Spinal cord (tissue), 10 donors: Measurements from ENCODE around the gene ERMP1. TPM values are rescaled to one million over a fixed set of nuclear protein-coding genes. Genes with fewer than 3 reads are reported as not detected.

Source experiments
- DNase-seq, 6 donors: peaks; one replicate each; pipeline versions ENCODE4 v3.0.0 to v3.0.0-alpha.2; 2013 to 2015; ENCODE audit warnings: low spot score in 6 of 6, low read depth in 4 of 6
- H3K27ac ChIP-seq: one replicate; pipeline ENCODE4 v1.5.1; 2013; ENCODE audit warnings: low read depth, low read length, control low read depth
- H3K27me3 ChIP-seq: one replicate; pipeline ENCODE4 v1.6.1; 2013; ENCODE audit warnings: low read length; ENCODE audit not compliant: control insufficient read depth, insufficient read depth
- H3K36me3 ChIP-seq: one replicate; pipeline ENCODE4 v1.6.1; 2013; ENCODE audit warnings: low read length; ENCODE audit not compliant: control insufficient read depth, insufficient read depth
- H3K4me1 ChIP-seq: one replicate; pipeline ENCODE4 v1.6.1; 2013; ENCODE audit warnings: low read length; ENCODE audit not compliant: control insufficient read depth, insufficient read depth
- H3K4me3 ChIP-seq: one replicate; pipeline ENCODE4 v1.5.1; 2013; ENCODE audit warnings: low read depth, low read length, control low read depth
- H3K9me3 ChIP-seq: one replicate; pipeline ENCODE4 v1.6.1; 2013; ENCODE audit warnings: low read length; ENCODE audit not compliant: control insufficient read depth, insufficient read depth
- WGBS: methylation state at CpG from one replicate; pipeline ENCODE4 v1.1.5; 2013; ENCODE audit warnings: missing lambda C conversion rate; ENCODE audit not compliant: insufficient coverage; 5-methylcytosine and 5-hydroxymethylcytosine counted together
- polyA plus RNA-seq, 2 donors: library from polyadenylated mRNA; unstranded; fragments of 120-200 nt; gene quantifications; one replicate each; pipeline ENCODE4 v1.2.1, GENCODE V29; 2013; ENCODE audit not compliant: insufficient read length in 2 of 2
- total RNA-seq, 2 donors: library from RNA; depleted of rRNA in 1 of 2; stranded (reverse); fragments of 120-200 nt in 1 of 2; fragments of >200 nt in 1 of 2; gene quantifications; one replicate each; pipeline versions ENCODE4 v1.2.3 to v1.2.4, GENCODE V29; 2013 to 2014
- donor health status: healthy.

The ERMP1 gene
- total and polyA plus RNA-seq, 4 donors: 16.2 to 43.0 (median 29.4) TPM

GRCh38 chr9:5843794-5844471 lies 11.0 kb upstream of the ERMP1 start:
- no peaks in the 10 kb centered on the region for H3K9me3 ChIP-seq
- H3K36me3 ChIP-seq: no peaks in the 10 kb centered on the region
- peaks cover 6% of the 10 kb centered on the region for H3K4me1 ChIP-seq
- H3K27me3 ChIP-seq: no peaks in the 10 kb centered on the region
- no peak overlapping the region for H3K4me3 ChIP-seq
- peak in 2 of 6 donors; percentile 65 to 66 for DNase-seq
- H3K27ac ChIP-seq: peak overlapping the region; percentile 83
- WGBS: 83% methylated on average over 2 of the region's 8 CpGs

GRCh38 chr9:5842929-5843793 lies 10.2 kb upstream of the ERMP1 start:
- H3K4me1 ChIP-seq: peaks cover 6% of the 10 kb centered on the region
- peak in 1 of 6 donors; percentile 14 for DNase-seq
- H3K27me3 ChIP-seq: no peaks in the 10 kb centered on the region
- no peaks in the 10 kb centered on the region for H3K9me3 ChIP-seq
- H3K36me3 ChIP-seq: no peaks in the 10 kb centered on the region
- WGBS: 65% methylated on average over 3 of the region's 5 CpGs
- H3K27ac ChIP-seq: peak overlapping the region; percentile 83
- no peak overlapping the region for H3K4me3 ChIP-seq

GRCh38 chr9:5841771-5842573 lies 9.1 kb upstream of the ERMP1 start:
- no peak overlapping the region for H3K27ac ChIP-seq

GRCh38 chr9:5840788-5841187 lies 7.9 kb upstream of the ERMP1 start:
- DNase-seq: no peak

More at GRCh38 chr9:5841771-5842573, 9.1 kb upstream of the ERMP1 start:
- Histone ChIP-seq H3K36me3 (no peaks in the 10 kb centered on the region), H3K9me3 (no peaks in the 10 kb centered on the region), H3K4me1 (peaks cover 6% of the 10 kb centered on the region), H3K4me3 (no peak overlapping the region), H3K27me3 (no peaks in the 10 kb centered on the region)
- 87% methylated on average over 9 of the region's 12 CpGs for WGBS
- DNase-seq: no peak

GRCh38 chr9:5839572-5839902 lies 6.6 kb upstream of the ERMP1 start:
- Histone ChIP-seq H3K27ac (no peak overlapping the region), H3K4me1 (peaks cover 6% of the 10 kb centered on the region), H3K4me3 (no peak overlapping the region), H3K36me3 (no peaks in the 10 kb centered on the region), H3K27me3 (no peaks in the 10 kb centered on the region), H3K9me3 (no peaks in the 10 kb centered on the region)
- WGBS: 90% methylated on average over 4 of the region's 4 CpGs
- DNase-seq: no peak

More at GRCh38 chr9:5840788-5841187, 7.9 kb upstream of the ERMP1 start:
- Histone ChIP-seq H3K9me3 (no peaks in the 10 kb centered on the region), H3K4me1 (peaks cover 6% of the 10 kb centered on the region), H3K27ac (no peak overlapping the region), H3K27me3 (no peaks in the 10 kb centered on the region), H3K4me3 (no peak overlapping the region), H3K36me3 (no peaks in the 10 kb centered on the region)
- 100% methylated on average over 1 of the region's 3 CpGs for WGBS

GRCh38 chr9:5838884-5839571 lies 6.1 kb upstream of the ERMP1 start:
- H3K36me3 ChIP-seq: no peaks in the 10 kb centered on the region
- H3K27ac ChIP-seq: no peak overlapping the region
- no peak for DNase-seq
- H3K4me1 ChIP-seq: peaks cover 3% of the 10 kb centered on the region
- no peaks in the 10 kb centered on the region for H3K9me3 ChIP-seq
- H3K27me3 ChIP-seq: no peaks in the 10 kb centered on the region
- no peak overlapping the region for H3K4me3 ChIP-seq
- 83% methylated on average over 1 of the region's 2 CpGs for WGBS

GRCh38 chr9:5835808-5836207 lies 2.9 kb upstream of the ERMP1 start:
- H3K27ac ChIP-seq: no peak overlapping the region
- no peaks in the 10 kb centered on the region for H3K9me3 ChIP-seq
- H3K4me3 ChIP-seq: no peak overlapping the region
- H3K36me3 ChIP-seq: no peaks in the 10 kb centered on the region
- H3K27me3 ChIP-seq: no peaks in the 10 kb centered on the region
- DNase-seq: no peak
- H3K4me1 ChIP-seq: peaks cover 15% of the 10 kb centered on the region
- WGBS: 71% methylated on average over 1 of the region's 1 CpG

GRCh38 chr9:5834214-5834613 lies 1.3 kb upstream of the ERMP1 start:
- Histone ChIP-seq H3K27ac (no peak overlapping the region), H3K4me3 (no peak overlapping the region), H3K4me1 (peaks cover 12% of the 10 kb centered on the region), H3K36me3 (no peaks in the 10 kb centered on the region), H3K27me3 (no peaks in the 10 kb centered on the region), H3K9me3 (no peaks in the 10 kb centered on the region)
- no peak for DNase-seq
- no CpG with 5 or more reads among the region's 1 CpG for WGBS

GRCh38 chr9:5832071-5832537 lies 813 bp downstream of the ERMP1 start:
- Histone ChIP-seq H3K4me3 (peak overlapping the region; percentile 63), H3K27ac (no peak overlapping the region), H3K27me3 (no peaks in the 10 kb centered on the region), H3K4me1 (peaks cover 12% of the 10 kb centered on the region), H3K9me3 (no peaks in the 10 kb centered on the region), H3K36me3 (no peaks in the 10 kb centered on the region)
- DNase-seq: peak in 1 of 6 donors; percentile 33
- 12% methylated on average over 6 of the region's 9 CpGs for WGBS
